SK-N-SH treated with all-trans-retinoic acid at 6 μM for 48 hours (cell line): ENCODE measurements around the gene GRIK3.

Experiments
- ATAC-seq: fragments of 200-7000 bp; cut with Tn5 transposase; 3 replicates; pipeline ENCODE4 v1.9.1; 2020; ENCODE audit warnings: mild to moderate bottlenecking, moderate library complexity
- ARNTL ChIP-seq: fragments of 450-650 bp; formaldehyde crosslinking; IDR thresholded peaks from 2 replicates; pipeline ENCODE4 v1.5.0; 2020; ENCODE audit warnings: low read depth, mild to moderate bottlenecking, moderate library complexity, borderline replicate concordance
- BACH2 ChIP-seq: fragments of 250-450 bp; sonication (Bioruptor Pico); IDR thresholded peaks from 2 replicates; pipeline ENCODE4 v1.9.0; 2021; ENCODE audit warnings: mild to moderate bottlenecking, borderline replicate concordance
- CREB5 ChIP-seq: fragments of 250-450 bp; sonication (Bioruptor Pico); IDR thresholded peaks from 2 replicates; pipeline ENCODE4 v1.5.1; 2020; ENCODE audit warnings: low read depth, mild to moderate bottlenecking, moderate library complexity
- CSDC2 ChIP-seq: fragments of 250-450 bp; sonication (Bioruptor Pico); IDR thresholded peaks from 2 replicates; pipeline ENCODE4 v1.5.0; 2020; ENCODE audit warnings: mild to moderate bottlenecking, moderate library complexity
- CSRNP3 ChIP-seq: fragments of 250-450 bp; sonication (Bioruptor Pico); IDR thresholded peaks from 2 replicates; pipeline ENCODE4 v1.5.1; 2021; ENCODE audit warnings: mild to moderate bottlenecking, moderate library complexity
- ESRRG ChIP-seq: fragments of 250-450 bp; sonication (Bioruptor Pico); IDR thresholded peaks from 2 replicates; pipeline ENCODE4 v1.6.1; 2021; ENCODE audit warnings: mild to moderate bottlenecking
- GLIS3 ChIP-seq: fragments of 250-450 bp; sonication (Bioruptor Pico); IDR thresholded peaks from 2 replicates; pipeline ENCODE4 v1.5.0; 2020; ENCODE audit warnings: mild to moderate bottlenecking, moderate library complexity
- ISL1 ChIP-seq: fragments of 250-450 bp; sonication (Bioruptor Pico); IDR thresholded peaks from 2 replicates; pipeline ENCODE4 v2.1.2; 2022; ENCODE audit warnings: mild to moderate bottlenecking, moderate library complexity
- OSR1 ChIP-seq: fragments of 250-450 bp; sonication (Bioruptor Pico); IDR thresholded peaks from 2 replicates; pipeline ENCODE4 v1.8.0; 2022; ENCODE audit warnings: moderate library complexity, mild to moderate bottlenecking, inconsistent platforms
- PPARA ChIP-seq: fragments of 250-450 bp; sonication (Bioruptor Pico); IDR thresholded peaks from 2 replicates; pipeline ENCODE4 v1.5.0; 2020; ENCODE audit warnings: mild to moderate bottlenecking, borderline replicate concordance
- RARB ChIP-seq: fragments of 250-450 bp; sonication (Bioruptor Pico); IDR thresholded peaks from 2 replicates; pipeline ENCODE4 v1.8.0; 2021; ENCODE audit warnings: mild to moderate bottlenecking, moderate library complexity
- SNAI2 ChIP-seq: fragments of 250-450 bp; sonication (Bioruptor Pico); IDR thresholded peaks from 2 replicates; pipeline ENCODE4 v1.5.0; 2020; ENCODE audit warnings: mild to moderate bottlenecking, moderate library complexity
- TSHZ2 ChIP-seq: fragments of 250-450 bp; sonication (Bioruptor Pico); IDR thresholded peaks from 2 replicates; pipeline ENCODE4 v1.5.0; 2020; ENCODE audit warnings: mild to moderate bottlenecking, moderate library complexity
- ZC3H10 ChIP-seq: fragments of 250-450 bp; sonication (Bioruptor Pico); IDR thresholded peaks from 2 replicates; pipeline ENCODE4 v1.5.1; 2021; ENCODE audit warnings: mild to moderate bottlenecking, moderate library complexity
- ZFP3 ChIP-seq: fragments of 250-450 bp; sonication (Bioruptor Pico); IDR thresholded peaks from 2 replicates; pipeline ENCODE4 v1.5.0; 2020; ENCODE audit warnings: mild to moderate bottlenecking, moderate library complexity
- ZNF565 ChIP-seq: fragments of 450-650 bp; formaldehyde crosslinking; conservative IDR thresholded peaks from 2 replicates; pipeline ENCODE4 v1.5.0; 2020; ENCODE audit warnings: low read depth, mild to moderate bottlenecking, moderate library complexity
- ZNF70 ChIP-seq: fragments of 450-650 bp; formaldehyde crosslinking; IDR thresholded peaks from 2 replicates; pipeline ENCODE4 v1.5.0; 2020; ENCODE audit warnings: mild to moderate bottlenecking, moderate library complexity
- ZNF8 ChIP-seq: fragments of 450-650 bp; formaldehyde crosslinking; IDR thresholded peaks from 2 replicates; pipeline ENCODE4 v1.5.0; 2020; ENCODE audit warnings: mild to moderate bottlenecking, moderate library complexity

Gene GRIK3

GRCh38 chr1:36849956-36850355 is 184.4 kb downstream of the GRIK3 start:
- ATAC-seq = no peak
- TF ChIP-seq ZFP3 (CRISPR knock-in tag) = no peak
- no peak for TF ChIP-seq CREB5
- no peak for TF ChIP-seq OSR1
- no peak for TF ChIP-seq SNAI2 (CRISPR knock-in tag)
- TF ChIP-seq ZNF565 (CRISPR knock-in tag) = no peak
- TF ChIP-seq RARB = no peak
- no peak for TF ChIP-seq ISL1 (CRISPR knock-in tag)
- no peak for TF ChIP-seq PPARA (CRISPR knock-in tag)
- no peak for TF ChIP-seq ARNTL (CRISPR knock-in tag)
- no peak for TF ChIP-seq CSRNP3 (CRISPR knock-in tag)
- TF ChIP-seq, all 23 proteins: peak for 0

- no peak for TF ChIP-seq GLIS3 (CRISPR knock-in tag)
Observed at GRCh38 chr1:36847761-36848160, 186.6 kb downstream of the GRIK3 start.

GRCh38 chr1:36847186-36847585 is 187.1 kb downstream of the GRIK3 start:
- ATAC-seq = no peak
- no peak for TF ChIP-seq BACH2 (CRISPR knock-in tag)
- TF ChIP-seq SNAI2 (CRISPR knock-in tag) = no peak
- TF ChIP-seq ZFP3 (CRISPR knock-in tag) = no peak
- no peak for TF ChIP-seq ISL1 (CRISPR knock-in tag)
- TF ChIP-seq ZNF565 (CRISPR knock-in tag) = no peak
- no peak for TF ChIP-seq OSR1
- TF ChIP-seq ZNF70 (CRISPR knock-in tag) = no peak
- no peak for TF ChIP-seq ZC3H10 (CRISPR knock-in tag)
- TF ChIP-seq ZNF8 = no peak
- TF ChIP-seq CSDC2 (CRISPR knock-in tag) = no peak
- no peak for TF ChIP-seq CREB5
- no peak for TF ChIP-seq CSRNP3 (CRISPR knock-in tag)

More at GRCh38 chr1:36847761-36848160, 186.6 kb downstream of the GRIK3 start:
- ATAC-seq = no peak

GRCh38 chr1:36846357-36846756 is 188.0 kb downstream of the GRIK3 start:
- no peak for ATAC-seq
- TF ChIP-seq ZNF8 = no peak
- TF ChIP-seq CSRNP3 (CRISPR knock-in tag) = no peak
- no peak for TF ChIP-seq GLIS3 (CRISPR knock-in tag)
- TF ChIP-seq TSHZ2 (CRISPR knock-in tag) = no peak
- no peak for TF ChIP-seq ESRRG (CRISPR knock-in tag)
